ENCODE data around the gene MTOR.
"Not testable (repeated sequence)": the region's sequence is repeated elsewhere in the genome, so short reads cannot be mapped to it uniquely, and the experiment has no call there.

GRCh38 chr1:11162752-11163151, 99.6 kb downstream of the MTOR start:
- TF ChIP-seq CTCF, POLR2A (IDR thresholded peaks at IDR 0.05): not testable (repeated sequence)
